A549 (cell line): ENCODE measurements around the gene IP6K1. TPM values are rescaled to one million over a fixed set of nuclear protein-coding genes. Genes with fewer than 3 reads are reported as not detected.

Experiments
- ATAC-seq, 2 experiments: fragments of 200-7000 bp in 1 of 2; fragments of >200 bp in 1 of 2; cut with Nextera tagmentation in 1 of 2; cut with Tn5 transposase in 1 of 2; 3 replicates each; pipeline versions ENCODE4 v1.8.0 to v1.9.1; 2018 to 2020; ENCODE audit warnings: mild to moderate bottlenecking in 1 of 2, moderate library complexity in 1 of 2
- CTCF ChIA-PET: fragments of 300-600 bp; sonication (Branson Sonifier 250); formaldehyde crosslinking; extraction: SDS; loops from one replicate; lab custom pipeline; 2021; ENCODE audit warnings: antibody characterized with exemption, inconsistent platforms; lab: Yijun Ruan, JAX
- POLR2A ChIA-PET: fragments of 350-600 bp; formaldehyde crosslinking; extraction: SDS; loops from one replicate; lab custom pipeline; 2021; ENCODE audit warnings: antibody characterized with exemption, inconsistent platforms; lab: Yijun Ruan, JAX
- DNase-seq, 2 experiments: peaks; one replicate each; pipeline versions ENCODE4 v3.0.0 to v3.0.0-alpha.2; 2011 to 2016; ENCODE audit warnings: low read depth in 1 of 2, low spot score in 1 of 2
- FAIRE-seq: peaks from 2 replicates; lab custom pipeline; 2011; peaks lifted over from hg19 to GRCh38; lab: Jason Lieb, UNC
- H3K27ac ChIP-seq, 2 experiments: fragments of >200 bp; sonication (Bioruptor Twin); formaldehyde crosslinking; 3 replicates each; pipeline ENCODE4 v1.5.1; 2016 to 2017
- H3K4me1 ChIP-seq: fragments of >200 bp; sonication (Bioruptor Twin); formaldehyde crosslinking; 3 replicates; pipeline ENCODE4 v1.6.1; 2016
- H3K4me2 ChIP-seq: fragments of >200 bp; sonication (Bioruptor Twin); formaldehyde crosslinking; 3 replicates; pipeline ENCODE4 v1.6.1; 2016
- H3K4me3 ChIP-seq: fragments of >200 bp; sonication (Bioruptor Twin); formaldehyde crosslinking; 3 replicates; pipeline ENCODE4 v1.5.1; 2016
- H3K9me3 ChIP-seq: fragments of >200 bp; sonication (Bioruptor Twin); formaldehyde crosslinking; 3 replicates; pipeline ENCODE4 v1.6.1; 2016
- ATOH8 ChIP-seq: fragments of 250-450 bp; sonication (Bioruptor Pico); IDR thresholded peaks from 2 replicates; pipeline ENCODE4 v1.5.0; 2020; ENCODE audit warnings: low read depth, mild to moderate bottlenecking, moderate library complexity
- BHLHE40 ChIP-seq: IDR thresholded peaks from 2 replicates; pipeline ENCODE4 v1.6.1; 2012; ENCODE audit warnings: low read depth, low read length, inconsistent platforms
- CBX2 ChIP-seq: fragments of 200-600 bp; sonication (generic); IDR thresholded peaks from 2 replicates; pipeline ENCODE4 v1.6.1; 2016; ENCODE audit warnings: low read depth, mild to moderate bottlenecking, borderline replicate concordance
- CEBPB ChIP-seq, 2 experiments: fragments of >200 bp in 1 of 2; sonication (Bioruptor Twin) in 1 of 2; formaldehyde crosslinking in 1 of 2; IDR thresholded peaks; 2 replicates each; pipeline ENCODE4 v1.6.1; 2012 to 2016
- CHD2 ChIP-seq: fragments of 150-350 bp; IDR thresholded peaks from 2 replicates; pipeline ENCODE4 v1.6.1; 2014; ENCODE audit warnings: low read length; ENCODE audit not compliant: partially characterized antibody
- CHD4 ChIP-seq: fragments of 200-600 bp; sonication (generic); IDR thresholded peaks from 2 replicates; pipeline ENCODE4 v1.6.1; 2016; ENCODE audit warnings: antibody characterized with exemption, mild to moderate bottlenecking, borderline replicate concordance
- EHF ChIP-seq: fragments of 250-450 bp; sonication (Bioruptor Pico); IDR thresholded peaks from 2 replicates; pipeline ENCODE4 v1.5.0; 2020; ENCODE audit warnings: mild to moderate bottlenecking
- FOSB ChIP-seq: fragments of 250-450 bp; sonication (Bioruptor Pico); IDR thresholded peaks from 2 replicates; pipeline ENCODE4 v1.5.0; 2020; ENCODE audit warnings: mild to moderate bottlenecking, moderate library complexity
- GATA3 ChIP-seq: IDR thresholded peaks from 2 replicates; pipeline ENCODE4 v1.6.1; 2012; ENCODE audit warnings: borderline replicate concordance
- HES2 ChIP-seq: fragments of >200 bp; sonication (Bioruptor Twin); formaldehyde crosslinking; IDR thresholded peaks from 2 replicates; pipeline ENCODE4 v1.6.1; 2016
- HEYL ChIP-seq: fragments of 250-450 bp; sonication (Bioruptor Pico); IDR thresholded peaks from 2 replicates; pipeline ENCODE4 v1.8.0; 2021; ENCODE audit warnings: mild to moderate bottlenecking, moderate library complexity
- HOXA7 ChIP-seq: fragments of 250-450 bp; sonication (Bioruptor Pico); IDR thresholded peaks from 2 replicates; pipeline ENCODE4 v1.5.0; 2020; ENCODE audit warnings: mild to moderate bottlenecking, moderate library complexity
- JUNB ChIP-seq: fragments of >200 bp; sonication (Bioruptor Twin); formaldehyde crosslinking; IDR thresholded peaks from 2 replicates; pipeline ENCODE4 v1.6.1; 2016
- MAFK ChIP-seq: fragments of 450-650 bp; IDR thresholded peaks from 2 replicates; pipeline ENCODE4 v1.6.1; 2014; ENCODE audit not compliant: partially characterized antibody
- NPAS2 ChIP-seq: fragments of 250-450 bp; sonication (Bioruptor Pico); IDR thresholded peaks from 2 replicates; pipeline ENCODE4 v1.8.0; 2022; ENCODE audit warnings: mild to moderate bottlenecking, moderate library complexity, borderline replicate concordance
- POLR2A ChIP-seq: IDR thresholded peaks from 2 replicates; pipeline ENCODE4 v1.6.1; 2012; ENCODE audit warnings: mild to moderate bottlenecking, low read length
- POLR2AphosphoS2 ChIP-seq: conservative IDR thresholded peaks from 2 replicates; pipeline ENCODE4 v1.6.1; 2012; ENCODE audit warnings: low read length, improper control_type of control experiment, inconsistent platforms
- RARB ChIP-seq: fragments of 250-450 bp; sonication (Bioruptor Pico); IDR thresholded peaks from 2 replicates; pipeline ENCODE4 v1.8.0; 2021; ENCODE audit warnings: mild to moderate bottlenecking, moderate library complexity
- RCOR1 ChIP-seq: fragments of 150-350 bp; IDR thresholded peaks from 2 replicates; pipeline ENCODE4 v1.6.1; 2014; ENCODE audit warnings: antibody characterized with exemption, low read length, low read depth
- ZC3H11A ChIP-seq: fragments of 450-650 bp; IDR thresholded peaks from 2 replicates; pipeline ENCODE4 v1.6.1; 2014; ENCODE audit warnings: antibody characterized with exemption, mild to moderate bottlenecking
- WGBS: methylation state at CpG from one replicate; pipeline ENCODE4 v1.1.6; 2017; ENCODE audit errors: missing lambda C conversion rate; 5-methylcytosine and 5-hydroxymethylcytosine counted together
- polyA plus RNA-seq, 4 experiments: library from polyadenylated mRNA; depleted of rRNA in 3 of 4; stranded (reverse); fragments of >200 nt; fragmentation: RNase III in 1 of 4; extraction: RNeasy Plus Mini Kit Qiagen cat#74134 plus additional on column Dnase treatment in 1 of 4; gene quantifications; 2 replicates in 3 of 4; 3 replicates in 1 of 4; pipeline ENCODE4 v1.2.3, GENCODE V29; 2011 to 2017
- TF ChIP-seq, protein P1 (sequence below): fragments of >200 bp; sonication (Bioruptor Twin); formaldehyde crosslinking; IDR thresholded peaks from 3 replicates; pipeline ENCODE4 v1.6.1; 2016
- TF ChIP-seq, protein P2 (sequence below): IDR thresholded peaks from 2 replicates; pipeline ENCODE4 v1.6.1; 2012

Gene IP6K1
- polyA plus RNA-seq, 2 of the 4 experiments (the other 2 are of a cell fraction), result 16.2 to 22.2 TPM

DNA sequence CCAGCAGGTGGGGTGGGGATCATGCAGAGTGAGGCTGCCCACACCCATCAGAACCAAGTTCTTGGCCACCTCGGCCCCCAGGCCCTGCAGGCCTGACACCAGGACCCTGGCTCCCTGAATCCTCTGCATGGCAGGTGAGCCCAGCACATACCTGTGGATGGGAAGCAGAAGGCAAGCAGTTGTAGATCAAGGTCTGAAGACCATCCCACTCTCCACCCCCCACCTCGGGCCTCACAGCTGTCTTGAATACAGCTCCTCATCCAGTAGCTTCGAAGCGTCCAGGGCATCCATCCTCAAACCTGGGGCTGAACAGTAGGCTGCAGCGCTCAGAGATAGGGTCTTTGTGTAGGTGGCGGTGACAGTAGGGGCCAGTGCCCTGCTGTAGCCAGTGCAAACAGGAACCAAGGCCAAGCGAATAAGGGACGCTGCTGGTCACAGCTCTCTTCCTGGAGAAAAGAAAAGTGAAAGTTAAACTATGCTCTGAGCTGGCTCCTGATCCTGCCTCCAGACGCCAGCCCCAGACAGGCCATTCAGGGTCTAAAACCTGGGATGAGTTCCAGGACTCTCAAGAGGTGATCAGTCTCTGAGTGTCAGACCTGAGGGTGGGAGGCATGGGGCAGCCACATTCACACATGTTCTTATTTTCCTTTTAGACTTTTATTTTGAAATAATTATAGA is 27.3 kb upstream of the IP6K1 start, which contains the start of gene UBA7:
UBA7 (minus strand) TSS at position 457 of the 678 bp plus-strand sequence; CDS start at position 291, 166 bp downstream.
- ChIA-PET POLR2A (no interaction called here), CTCF (interaction anchor here (4.1 kb wide), 1 partner anchor 11 kb away, joined by 19 read pairs; the partner anchor contains the start of gene INKA1)
- no peaks in the 10 kb centered on the region for H3K9me3 ChIP-seq
- H3K4me1 ChIP-seq, result no peaks in the 10 kb centered on the region
- no peak within 1 kb of the TSS for H3K4me3 ChIP-seq
- 72% methylated on average over 5 of the region's 9 CpGs for WGBS
- TF ChIP-seq CHD4 (no peak), POLR2AphosphoS2 (no peak), RARB (CRISPR knock-in tag) (no peak), ZC3H11A (no peak), HES2 (no peak), EHF (no peak), GATA3 (no peak), ATOH8 (CRISPR knock-in tag) (no peak), HEYL (CRISPR knock-in tag) (no peak), POLR2A (no peak), JUNB (no peak), NPAS2 (CRISPR knock-in tag) (no peak), BHLHE40 (no peak), RCOR1 (no peak), FOSB (no peak), CEBPB (IDR thresholded peaks at IDR 0.05) (no peak)
- TF ChIP-seq, protein P1, sequence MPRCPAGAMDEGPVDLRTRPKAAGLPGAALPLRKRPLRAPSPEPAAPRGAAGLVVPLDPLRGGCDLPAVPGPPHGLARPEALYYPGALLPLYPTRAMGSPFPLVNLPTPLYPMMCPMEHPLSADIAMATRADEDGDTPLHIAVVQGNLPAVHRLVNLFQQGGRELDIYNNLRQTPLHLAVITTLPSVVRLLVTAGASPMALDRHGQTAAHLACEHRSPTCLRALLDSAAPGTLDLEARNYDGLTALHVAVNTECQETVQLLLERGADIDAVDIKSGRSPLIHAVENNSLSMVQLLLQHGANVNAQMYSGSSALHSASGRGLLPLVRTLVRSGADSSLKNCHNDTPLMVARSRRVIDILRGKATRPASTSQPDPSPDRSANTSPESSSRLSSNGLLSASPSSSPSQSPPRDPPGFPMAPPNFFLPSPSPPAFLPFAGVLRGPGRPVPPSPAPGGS, result no peak
- FAIRE-seq (no peak), ATAC-seq (peak in 1 of 2 experiments; percentile 35; a peak in 2 of 6 replicates), DNase-seq (no peak)
- no peak within 1 kb of the TSS for H3K27ac ChIP-seq
- H3K4me2 ChIP-seq, result no peak within 1 kb of the TSS

DNA sequence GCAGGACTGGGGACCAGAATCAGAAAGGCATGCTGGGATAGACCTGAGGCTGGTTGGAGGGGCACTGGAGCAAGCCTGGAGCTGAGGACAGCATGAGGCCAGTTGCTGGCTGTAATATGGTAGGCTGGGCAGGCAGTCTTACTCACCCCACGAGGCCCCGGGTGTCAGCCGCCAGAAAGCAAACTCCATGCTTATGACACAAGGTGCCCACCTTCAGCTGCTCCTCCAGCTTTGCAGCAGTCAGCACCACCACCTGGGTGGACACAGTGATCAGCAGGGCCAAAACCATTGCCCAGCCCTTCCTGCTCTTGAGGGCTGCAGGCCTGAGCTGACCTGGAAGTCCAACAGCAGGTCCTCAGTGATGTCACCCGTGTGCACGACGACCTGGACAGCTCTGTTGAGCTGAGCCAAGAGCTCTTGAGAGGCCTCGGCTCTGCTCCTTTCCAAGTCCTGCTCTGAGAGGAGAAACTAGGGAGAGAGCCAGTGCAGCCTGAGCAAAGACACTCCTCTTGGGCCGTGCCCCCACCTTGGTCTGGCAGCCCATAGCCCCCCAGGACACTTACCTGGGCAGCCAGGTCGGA is 26.7 kb upstream of the IP6K1 start:
- H3K4me2 ChIP-seq, result no peak overlapping the region
- H3K9me3 ChIP-seq, result no peaks in the 10 kb centered on the region
- TF ChIP-seq, protein P2, sequence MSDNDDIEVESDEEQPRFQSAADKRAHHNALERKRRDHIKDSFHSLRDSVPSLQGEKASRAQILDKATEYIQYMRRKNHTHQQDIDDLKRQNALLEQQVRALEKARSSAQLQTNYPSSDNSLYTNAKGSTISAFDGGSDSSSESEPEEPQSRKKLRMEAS, result no peak
- FAIRE-seq (no peak), ATAC-seq (no peak), DNase-seq (no peak)
- H3K4me3 ChIP-seq, result no peak overlapping the region
- H3K4me1 ChIP-seq, result no peaks in the 10 kb centered on the region
- H3K27ac ChIP-seq, result no peak overlapping the region
- ChIA-PET CTCF (interaction anchor here (4.1 to 6.1 kb wide), 2 partner anchors 10 to 26 kb away, joined by 19 to 30 read pairs; partner anchors contain the start of gene INKA1), POLR2A (no interaction called here)
- 89% methylated on average over 3 of the region's 9 CpGs for WGBS

- no peak overlapping the region for H3K4me3 ChIP-seq
- ChIA-PET CTCF (interaction anchor here (1.0 to 6.1 kb wide), 3 partner anchors 9 to 38 kb away, joined by 3 to 30 read pairs (median 3); no protein-coding TSS in a partner anchor), POLR2A (no interaction called here)
- no peak overlapping the region for H3K27ac ChIP-seq
- WGBS, result 92% methylated on average over 9 of the region's 13 CpGs
- TF ChIP-seq, protein P1, result no peak
- no peak for TF ChIP-seq MAFK
- no peak for TF ChIP-seq CBX2
- no peak for TF ChIP-seq HOXA7 (CRISPR knock-in tag)
- TF ChIP-seq CHD2, result no peak
- ATAC-seq (no peak), DNase-seq (no peak), FAIRE-seq (no peak)
- H3K4me1 ChIP-seq, result no peaks in the 10 kb centered on the region
- no peak overlapping the region for H3K4me2 ChIP-seq
- no peaks in the 10 kb centered on the region for H3K9me3 ChIP-seq
These were observed 21.2 kb upstream of the IP6K1 start for GRCh38 chr3:49807431-49808114.
